Suppressor macrophage treated with lipopolysaccharide for 4 hours (primary cell): ENCODE data around the gene USP13.
A peak's percentile ranks its signal among the peaks of the same experiment; 100 is the strongest.
"Not testable (repeated sequence)": the region's sequence is repeated elsewhere in the genome, so short reads cannot be mapped to it uniquely, and the experiment has no call there.

Experiments
- DNase-seq: peaks from one replicate; pipeline ENCODE4 v3.0.0-alpha.2; 2020

Gene USP13, protein sequence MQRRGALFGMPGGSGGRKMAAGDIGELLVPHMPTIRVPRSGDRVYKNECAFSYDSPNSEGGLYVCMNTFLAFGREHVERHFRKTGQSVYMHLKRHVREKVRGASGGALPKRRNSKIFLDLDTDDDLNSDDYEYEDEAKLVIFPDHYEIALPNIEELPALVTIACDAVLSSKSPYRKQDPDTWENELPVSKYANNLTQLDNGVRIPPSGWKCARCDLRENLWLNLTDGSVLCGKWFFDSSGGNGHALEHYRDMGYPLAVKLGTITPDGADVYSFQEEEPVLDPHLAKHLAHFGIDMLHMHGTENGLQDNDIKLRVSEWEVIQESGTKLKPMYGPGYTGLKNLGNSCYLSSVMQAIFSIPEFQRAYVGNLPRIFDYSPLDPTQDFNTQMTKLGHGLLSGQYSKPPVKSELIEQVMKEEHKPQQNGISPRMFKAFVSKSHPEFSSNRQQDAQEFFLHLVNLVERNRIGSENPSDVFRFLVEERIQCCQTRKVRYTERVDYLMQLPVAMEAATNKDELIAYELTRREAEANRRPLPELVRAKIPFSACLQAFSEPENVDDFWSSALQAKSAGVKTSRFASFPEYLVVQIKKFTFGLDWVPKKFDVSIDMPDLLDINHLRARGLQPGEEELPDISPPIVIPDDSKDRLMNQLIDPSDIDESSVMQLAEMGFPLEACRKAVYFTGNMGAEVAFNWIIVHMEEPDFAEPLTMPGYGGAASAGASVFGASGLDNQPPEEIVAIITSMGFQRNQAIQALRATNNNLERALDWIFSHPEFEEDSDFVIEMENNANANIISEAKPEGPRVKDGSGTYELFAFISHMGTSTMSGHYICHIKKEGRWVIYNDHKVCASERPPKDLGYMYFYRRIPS

DNA sequence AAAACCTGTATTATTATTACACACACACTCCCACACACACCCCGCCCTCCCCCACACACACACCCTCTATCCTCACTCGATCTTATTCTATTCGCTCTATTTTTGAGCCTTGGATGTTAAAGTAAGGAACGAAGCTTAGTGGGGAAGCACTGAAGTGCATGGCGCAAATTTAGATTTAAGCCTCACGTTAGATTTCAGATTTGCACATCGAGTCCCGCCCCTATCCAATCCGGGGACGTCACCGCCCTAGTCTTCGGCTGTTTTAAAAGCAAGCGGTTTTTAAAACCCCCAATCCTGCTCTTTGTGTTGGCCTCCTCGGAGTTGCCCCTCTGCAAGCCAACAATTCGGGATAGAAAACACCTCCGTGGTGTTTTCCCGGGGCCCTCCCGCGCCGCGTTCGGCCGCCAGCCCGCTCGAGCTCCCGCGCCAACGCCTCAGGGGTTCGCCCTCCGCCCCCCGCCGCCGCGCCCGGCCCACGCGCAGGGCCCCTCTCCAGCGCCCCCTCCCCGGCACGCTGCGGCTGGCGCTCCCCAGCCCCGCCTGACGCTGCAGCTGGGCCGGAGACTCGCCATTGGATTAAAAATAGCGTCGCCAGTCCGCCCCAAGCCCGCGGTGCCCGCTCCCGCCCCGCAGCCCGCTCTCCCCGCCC lies at the start of gene USP13:
TSS of gene USP13 (plus strand) at position 594 of the 649 bp plus-strand sequence. CDS start 186 bp downstream, outside the sequence.
- peak; percentile 42 for DNase-seq

DNA sequence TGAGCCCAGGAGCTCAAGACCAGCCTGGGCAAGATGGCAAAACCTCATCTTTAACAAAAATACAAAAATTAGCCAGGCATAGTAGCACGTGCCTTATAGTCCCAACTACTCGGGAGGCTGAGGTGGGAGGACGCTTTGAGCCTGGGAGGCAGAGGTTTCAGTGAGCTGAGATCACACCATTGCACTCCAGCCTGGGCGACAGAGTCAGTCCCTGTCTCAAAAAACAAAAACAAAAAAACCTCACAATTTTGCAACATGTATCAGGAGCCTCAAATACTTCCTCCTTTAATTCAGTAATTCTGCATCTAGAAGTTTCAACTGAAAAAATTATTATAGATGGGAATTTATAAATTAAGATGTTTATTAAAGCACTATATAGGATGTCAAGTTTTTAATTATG lies 49.5 kb upstream of the USP13 start:
- peak; percentile 23 for DNase-seq

DNA sequence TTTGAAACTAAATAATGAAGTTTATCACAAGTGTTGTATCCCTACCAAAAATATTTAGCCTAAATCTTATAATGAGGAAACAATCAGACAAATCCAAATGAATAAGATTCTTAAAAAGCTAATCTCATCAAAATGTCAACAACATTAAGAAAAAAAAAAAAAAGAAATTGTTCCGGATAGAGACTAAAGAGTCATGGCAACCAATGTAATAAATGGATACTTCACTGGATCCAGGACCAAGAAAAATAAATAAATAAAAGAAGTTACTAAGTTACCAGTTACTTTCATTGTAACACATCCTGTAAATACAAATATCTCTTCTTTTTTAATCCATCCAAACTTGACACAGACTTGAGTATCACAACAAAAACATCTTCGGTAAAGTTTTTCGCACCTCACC lies 49.0 kb upstream of the USP13 start:
- no peak for DNase-seq

DNA sequence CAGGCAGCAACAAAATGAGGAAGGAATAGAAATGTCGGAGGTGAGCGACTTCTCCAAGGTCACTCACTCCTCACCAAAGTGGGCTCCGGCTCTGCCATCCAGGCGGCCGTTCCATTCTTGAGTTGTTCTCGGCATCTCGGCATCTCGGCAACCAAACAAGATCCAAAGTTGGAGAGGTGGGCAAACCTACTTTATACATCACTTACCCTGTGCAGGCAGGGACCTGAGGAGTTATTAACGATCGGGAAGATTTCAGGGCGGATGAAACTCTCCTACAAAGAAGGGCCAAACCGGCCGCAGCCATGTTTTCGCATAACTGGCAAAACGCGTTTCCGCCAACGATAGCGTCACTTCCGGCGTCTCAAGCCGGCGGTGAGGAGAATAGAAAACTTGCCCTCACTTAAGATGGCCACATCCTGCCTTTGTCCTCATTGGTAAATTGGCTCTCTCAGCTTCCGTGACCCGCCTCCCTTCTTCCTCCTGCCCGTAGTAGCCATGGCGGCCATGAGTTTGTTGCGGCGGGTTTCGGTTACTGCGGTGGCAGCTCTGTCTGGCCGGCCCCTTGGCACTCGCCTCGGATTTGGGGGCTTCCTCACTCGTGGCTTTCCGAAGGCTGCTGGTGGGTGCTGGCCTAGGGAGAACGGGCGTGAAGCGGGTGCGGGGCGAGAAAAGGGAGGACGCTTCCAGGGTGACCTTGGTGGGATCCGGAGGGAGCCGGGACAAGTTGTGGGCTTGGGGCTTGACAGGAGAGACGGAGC lies 48.3 kb upstream of the USP13 start, which contains the start of the genes MRPL47 and NDUFB5:
TSS of gene MRPL47 (minus strand) at position 318 of the 758 bp plus-strand sequence. CDS start at position 304, 14 bp downstream.
TSS of gene NDUFB5 (plus strand) at position 474 of the 758 bp plus-strand sequence. CDS start at position 496, 22 bp downstream.
- DNase-seq = peak; percentile 97

DNA sequence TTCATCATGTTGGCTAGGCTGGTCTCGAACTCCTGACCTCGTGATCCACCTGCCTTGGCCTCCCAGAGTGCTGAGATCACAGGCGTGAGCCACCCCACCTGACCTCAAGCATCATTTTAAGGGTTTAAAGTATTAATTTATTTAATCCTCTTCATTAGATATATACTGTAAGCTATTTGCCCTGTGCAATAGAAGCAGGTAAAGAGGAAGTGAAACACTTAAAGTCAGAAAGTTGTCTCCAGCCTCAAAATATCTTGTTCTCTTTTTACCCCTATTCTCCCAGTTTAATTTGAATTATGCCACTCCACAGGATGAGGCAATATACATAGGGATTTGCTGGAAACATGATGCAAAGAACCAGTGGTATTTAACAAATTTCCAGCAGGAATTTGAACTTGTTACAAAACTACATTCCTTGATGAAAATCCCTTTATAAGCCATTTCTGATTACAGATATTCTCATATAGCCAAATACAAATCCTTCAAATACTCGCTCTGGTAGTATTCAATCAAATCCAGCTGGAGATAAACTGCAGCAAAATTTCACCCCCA lies 46.2 kb upstream of the USP13 start:
- no peak for DNase-seq

DNA sequence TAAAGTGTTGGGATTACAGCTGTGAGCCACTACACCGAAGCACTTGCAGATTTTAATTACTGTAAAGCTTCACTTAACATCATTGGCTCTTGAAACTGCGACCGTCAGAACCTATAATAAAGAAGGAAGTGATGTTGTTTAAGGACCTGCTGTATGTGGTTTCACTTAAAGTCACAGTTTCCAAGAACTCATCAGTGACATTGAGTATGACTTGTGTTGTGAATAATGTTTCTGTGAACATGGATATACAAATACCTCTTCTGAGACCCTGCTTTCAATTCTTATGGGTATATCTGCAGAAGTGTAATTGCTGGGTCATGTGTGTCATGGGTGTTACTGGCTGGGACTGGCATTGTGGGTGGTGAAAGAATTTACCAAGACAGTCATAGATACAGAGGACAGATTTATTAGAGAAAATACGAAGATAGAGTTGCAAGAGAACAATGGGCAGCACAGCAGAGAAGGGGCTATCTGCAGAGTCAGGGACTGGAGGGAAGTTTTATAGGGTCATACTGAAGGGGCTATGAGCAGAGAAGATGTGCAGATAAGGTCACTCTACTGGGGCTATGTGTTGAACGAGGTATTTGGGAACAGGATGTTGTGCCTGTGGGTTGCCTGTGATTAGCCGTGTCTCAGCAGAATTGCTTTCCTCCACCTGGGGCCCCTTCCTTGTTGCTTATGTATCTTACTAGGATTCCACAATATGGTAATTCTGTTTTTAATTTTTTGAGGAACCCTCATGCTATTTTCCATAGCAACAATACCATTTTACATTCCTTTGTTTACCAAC lies 43.7 kb upstream of the USP13 start:
- peak; percentile 66 for DNase-seq

DNA sequence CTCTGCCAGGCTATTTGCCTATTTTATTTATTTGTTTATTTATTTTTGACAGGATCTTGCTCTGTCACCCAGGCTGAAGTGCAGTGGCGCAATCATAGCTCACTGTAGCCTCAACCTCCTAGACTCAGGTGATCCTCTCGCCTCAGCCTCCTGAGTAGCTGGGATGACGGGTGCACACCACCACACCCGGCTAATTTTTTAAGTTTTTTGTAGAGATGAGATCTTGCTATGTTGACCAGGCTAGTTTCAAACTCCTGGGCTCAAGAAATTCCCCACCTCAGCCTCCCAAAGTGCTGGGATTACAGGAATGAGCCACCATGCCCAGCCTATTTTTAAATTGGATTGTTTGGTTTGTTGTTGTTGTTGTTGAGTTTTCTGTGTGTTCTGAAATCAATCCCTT lies 42.8 kb upstream of the USP13 start:
- no peak for DNase-seq

DNA sequence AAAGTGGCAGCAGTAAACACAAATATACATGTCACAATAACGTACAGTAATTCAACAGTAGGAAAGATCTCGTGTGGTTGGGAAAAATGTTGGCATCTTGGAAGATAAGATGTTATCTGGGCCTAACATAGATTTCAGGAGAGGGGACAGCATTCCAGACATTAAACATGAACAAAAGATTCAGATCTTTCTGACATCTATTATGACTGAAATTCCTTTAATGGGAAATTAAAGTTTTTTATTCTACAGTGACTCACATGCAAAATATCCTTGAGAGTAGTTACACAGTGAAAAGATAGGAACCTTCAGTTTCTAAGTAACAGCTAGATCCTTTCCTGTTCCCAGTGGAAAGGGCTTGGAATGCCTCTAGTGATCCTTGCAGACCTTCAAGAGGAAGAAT lies 39.0 kb upstream of the USP13 start:
- no peak for DNase-seq

DNA sequence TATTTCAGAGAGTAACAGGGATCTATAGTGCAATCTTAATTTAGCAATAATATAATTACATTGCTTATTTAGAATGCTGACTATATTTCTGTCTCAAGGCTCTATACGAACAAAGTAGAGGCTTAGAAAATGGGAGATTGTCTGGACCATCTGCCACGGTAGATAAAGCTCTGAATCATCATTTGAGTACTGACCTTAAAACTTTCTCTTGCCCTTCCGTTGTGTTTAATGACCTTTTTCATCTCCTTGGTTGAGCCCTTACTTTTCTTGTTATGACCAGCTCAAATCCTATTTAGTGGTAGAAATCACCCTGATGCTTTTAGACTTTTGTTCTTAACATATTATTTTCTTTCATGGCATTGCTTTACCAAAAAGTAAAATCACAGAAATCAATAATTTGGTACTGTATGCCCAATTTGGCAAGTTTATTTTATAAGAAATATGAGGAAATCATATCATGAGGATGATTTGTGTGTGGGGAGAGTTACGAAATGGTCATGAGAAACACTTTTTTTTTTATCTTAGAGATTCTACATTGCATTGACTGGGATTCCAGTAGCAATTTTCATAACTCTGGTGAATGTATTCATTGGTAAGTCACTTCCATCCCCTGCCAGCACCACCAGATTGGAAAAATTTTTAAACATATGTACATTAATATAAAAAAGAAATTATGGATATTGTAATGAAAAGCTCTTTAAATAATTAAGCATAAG lies 37.2 kb upstream of the USP13 start:
- DNase-seq = peak; percentile 22

DNA sequence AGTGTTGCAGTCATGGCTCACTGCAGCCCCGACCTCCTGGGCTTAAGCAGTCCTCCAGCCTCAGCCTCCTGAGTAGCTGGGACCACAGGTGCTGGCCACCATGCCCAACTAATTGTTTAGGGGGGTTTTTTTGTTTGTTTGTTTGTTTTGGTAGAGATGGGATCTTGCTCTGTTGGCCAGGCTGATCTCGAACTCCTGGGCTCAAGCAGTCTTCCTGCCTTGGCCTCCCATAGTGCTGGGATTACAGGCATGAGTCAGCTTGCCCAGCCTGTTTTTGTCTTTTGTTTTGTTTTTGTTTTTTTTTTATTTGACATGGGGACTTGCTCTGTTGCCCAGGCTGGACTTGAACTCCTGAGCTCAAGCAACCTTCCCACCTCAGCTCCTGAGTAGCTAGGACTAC lies 30.8 kb upstream of the USP13 start:
- no peak for DNase-seq

DNA sequence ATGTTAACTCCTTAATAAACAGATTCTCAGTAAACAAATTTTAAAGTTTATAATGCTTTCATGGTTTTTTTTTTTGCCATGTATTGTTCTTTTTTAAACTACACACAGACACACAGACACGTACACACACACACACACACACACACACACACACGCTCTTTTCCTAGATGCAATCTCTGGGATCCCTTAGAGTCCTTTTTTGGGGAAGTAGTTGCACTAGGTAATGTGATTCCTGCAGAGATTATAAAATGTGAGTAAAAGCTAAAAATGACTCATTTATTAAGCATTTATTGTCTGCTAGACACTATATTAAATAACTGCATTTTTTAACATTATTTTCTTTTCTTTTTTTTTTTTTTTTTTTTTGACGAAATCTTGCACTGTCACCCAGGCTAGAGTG lies 28.4 kb upstream of the USP13 start:
- DNase-seq = no peak

DNA sequence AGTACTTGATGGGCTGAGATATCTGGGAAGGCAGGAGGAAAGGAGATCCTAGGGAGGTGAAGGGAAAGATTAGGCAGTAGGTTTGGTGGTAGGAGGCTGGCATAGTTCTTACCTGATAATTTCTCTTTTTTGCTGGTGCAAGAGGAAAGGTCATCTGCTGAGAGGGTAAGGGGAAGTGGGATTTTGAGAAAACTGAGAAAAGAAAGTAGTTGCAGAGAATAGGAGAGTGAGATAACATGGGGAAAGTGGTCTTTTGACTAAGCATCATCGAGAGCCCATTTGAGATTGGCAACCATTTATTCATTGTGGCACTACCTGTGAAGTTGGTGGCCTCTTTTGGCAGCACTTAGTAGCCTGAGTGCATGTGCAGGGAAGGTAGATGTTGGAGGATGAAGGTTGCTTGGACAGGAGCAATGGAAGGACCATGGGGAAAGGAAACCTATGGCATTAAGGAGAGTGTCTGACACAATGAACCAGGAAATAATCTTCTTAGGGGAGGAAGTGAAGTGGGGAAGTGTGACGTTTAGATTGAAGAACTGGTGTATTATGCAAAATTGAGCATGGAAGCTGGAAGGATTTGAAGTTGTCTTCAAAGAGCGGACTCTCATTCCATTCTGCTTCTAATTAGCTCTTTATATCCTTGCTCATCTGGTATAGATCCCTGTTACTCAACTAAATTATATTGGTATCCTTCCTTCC lies 21.9 kb upstream of the USP13 start:
- no peak for DNase-seq

DNA sequence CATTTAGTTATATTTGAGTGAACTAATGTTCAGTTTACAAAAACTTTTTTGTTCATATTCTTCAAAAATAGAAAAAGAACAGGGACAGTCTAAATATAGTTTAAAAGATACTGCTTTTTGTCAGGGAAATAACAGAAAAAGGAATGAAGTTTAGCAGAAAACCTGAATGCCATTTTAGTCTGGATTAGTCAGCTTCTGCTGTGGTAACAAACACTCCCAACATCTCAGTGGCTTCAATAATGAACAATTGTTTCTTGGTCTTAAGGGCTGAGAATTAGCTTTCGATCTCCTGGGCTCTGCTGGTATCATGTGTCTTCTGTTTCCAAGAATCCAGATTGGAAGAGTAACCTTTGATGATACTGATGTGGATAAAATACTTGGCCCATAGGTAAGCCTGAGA lies 12.4 kb upstream of the USP13 start:
- DNase-seq = no peak

DNA sequence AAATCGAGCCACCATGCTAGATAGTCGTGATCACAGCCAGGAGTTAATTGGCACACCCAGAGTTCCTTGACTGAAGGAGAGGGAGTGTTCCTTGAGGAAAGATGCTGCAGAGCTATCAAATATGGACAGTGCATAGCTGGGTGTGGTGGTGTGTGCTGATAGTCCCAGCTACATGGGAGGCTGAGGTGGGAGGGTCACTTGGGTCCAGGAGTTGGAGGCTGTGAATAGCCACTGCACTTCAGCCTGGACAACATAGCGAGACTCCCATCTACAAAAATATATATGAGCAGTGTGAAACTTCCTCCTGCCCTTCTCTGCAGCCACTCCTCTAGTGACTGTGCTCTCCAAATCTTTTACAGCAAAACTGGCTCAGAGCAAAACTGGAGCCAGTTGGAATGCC lies 10.0 kb upstream of the USP13 start:
- no peak for DNase-seq

DNA sequence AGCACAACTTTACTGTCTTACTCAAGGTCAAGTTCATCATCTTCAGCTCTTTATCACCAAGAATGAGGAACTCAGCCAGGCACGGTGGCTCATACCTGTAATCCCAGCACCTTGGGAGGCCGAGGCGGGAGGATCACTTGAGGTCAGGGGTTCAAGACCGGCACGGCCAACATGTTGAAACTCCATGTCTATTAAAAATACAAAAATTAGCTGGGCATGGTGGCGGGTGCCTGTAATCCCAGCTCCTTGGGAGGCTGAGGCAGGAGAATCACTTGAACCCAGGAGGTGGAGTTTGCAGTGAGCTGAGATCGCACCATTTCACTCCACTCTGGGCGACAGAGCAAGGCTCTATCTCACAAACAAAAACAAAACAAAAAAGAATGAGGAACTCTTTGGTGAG lies 9.0 kb upstream of the USP13 start:
- DNase-seq = not testable (repeated sequence)

DNA sequence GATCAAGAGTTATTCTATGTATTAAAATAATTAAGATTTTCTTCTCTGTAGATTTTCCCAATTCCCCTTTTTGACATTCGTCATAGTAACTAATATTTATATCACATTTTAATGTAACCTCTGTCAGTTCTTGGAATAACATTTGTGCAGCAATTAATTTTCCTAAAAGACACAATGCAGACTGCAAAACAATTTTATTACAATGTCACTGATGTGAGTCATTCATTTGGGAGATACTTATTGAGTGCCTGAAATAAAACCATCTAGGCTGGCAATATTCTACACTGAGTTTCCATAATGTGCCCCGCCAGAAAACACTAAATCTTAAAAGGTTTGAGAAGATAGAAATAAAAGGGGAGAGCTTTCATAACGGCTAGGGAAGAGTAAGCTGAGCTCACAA lies 6.7 kb upstream of the USP13 start:
- DNase-seq = no peak

DNA sequence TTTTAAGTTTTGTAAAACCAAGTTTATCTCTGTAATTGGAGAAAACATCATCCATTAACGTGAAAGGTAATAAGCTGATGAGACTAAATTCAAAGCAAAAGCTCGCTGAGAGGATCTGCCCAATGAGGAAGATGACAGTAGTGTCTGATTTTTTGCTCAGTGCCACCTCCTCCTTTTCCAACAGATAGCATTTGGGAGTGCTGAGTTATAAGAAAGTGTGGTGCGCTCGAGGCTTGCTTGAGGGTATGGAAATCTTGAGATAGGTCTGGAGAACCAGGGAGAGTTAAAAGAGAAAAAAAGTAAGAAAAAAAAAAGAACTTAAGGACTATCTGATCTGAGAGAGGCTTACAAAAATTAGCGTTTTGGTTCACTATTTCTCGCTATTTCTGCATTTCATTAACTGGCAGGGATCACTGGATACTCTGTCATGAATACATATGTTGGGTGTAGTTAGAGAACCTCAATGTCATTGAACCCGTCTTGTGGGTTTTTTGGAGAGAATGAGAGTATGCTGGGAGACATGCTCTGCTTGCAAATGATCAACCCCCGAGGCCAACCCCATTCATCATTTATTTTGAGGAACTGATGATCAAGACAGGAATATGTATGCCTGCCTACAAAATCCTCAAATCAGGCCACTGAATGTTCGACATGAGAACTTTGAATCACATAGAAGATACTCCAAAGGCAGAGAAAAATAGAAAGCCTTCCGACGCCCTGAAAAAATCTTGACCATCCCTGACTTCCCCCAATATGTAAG lies 973 bp upstream of the USP13 start:
- peak; percentile 21 for DNase-seq

DNA sequence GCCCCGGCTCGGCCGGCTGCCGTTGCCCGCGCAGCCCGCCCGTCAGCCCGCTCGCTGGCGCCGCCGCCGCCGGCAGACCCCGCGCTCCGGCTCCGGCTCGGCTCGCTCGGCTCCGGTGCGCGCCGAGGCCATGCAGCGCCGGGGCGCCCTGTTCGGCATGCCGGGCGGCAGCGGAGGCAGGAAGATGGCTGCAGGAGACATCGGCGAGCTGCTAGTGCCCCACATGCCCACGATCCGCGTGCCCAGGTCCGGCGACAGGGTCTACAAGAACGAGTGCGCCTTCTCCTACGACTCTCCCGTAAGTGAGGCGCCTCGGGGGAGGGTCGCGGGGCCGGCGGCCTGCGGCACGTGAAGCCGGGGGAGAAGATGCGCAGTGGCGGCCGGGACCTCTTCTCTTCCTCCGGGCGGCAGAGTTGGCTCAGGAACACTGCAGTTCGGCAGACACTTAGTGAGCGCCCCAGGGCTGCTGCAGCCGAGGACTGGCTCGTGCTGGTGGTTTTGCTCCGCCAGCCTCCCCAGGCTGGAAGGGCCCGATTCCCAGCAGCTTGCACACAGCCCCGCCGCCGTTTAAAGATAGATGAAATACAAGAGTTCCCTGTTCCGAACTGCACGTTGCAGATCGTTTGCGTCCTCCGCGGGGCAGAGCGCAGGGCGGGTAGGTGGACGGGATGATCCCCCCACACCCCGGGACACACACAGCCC lies 407 bp downstream of the USP13 start:
- DNase-seq = peak; percentile 62

DNA sequence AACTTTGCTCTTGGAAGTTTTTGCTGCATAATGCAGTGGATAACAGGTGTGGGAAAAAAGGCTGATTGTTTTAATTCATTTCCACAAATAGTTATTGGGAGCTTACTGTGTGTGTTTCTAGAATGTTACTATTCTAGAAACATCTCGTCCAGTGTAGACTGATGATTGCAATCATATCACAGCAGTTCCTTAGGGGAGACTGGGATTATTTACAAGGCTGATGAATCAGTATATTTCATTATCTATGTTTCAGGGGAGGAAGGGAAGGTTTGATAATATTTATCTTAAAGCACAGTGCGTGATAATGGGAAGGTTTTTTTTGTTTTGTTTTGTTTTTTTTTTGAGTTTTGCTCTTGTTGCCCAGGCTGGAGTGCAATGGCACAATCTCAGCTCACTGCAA lies 2.4 kb downstream of the USP13 start:
- no peak for DNase-seq
